EH (cell line): ENCODE results near the gene EXOC3.
"Not testable (repeated sequence)": the region's sequence is repeated elsewhere in the genome, so short reads cannot be mapped to it uniquely, and the experiment has no call there.

Source experiments
- DNase-seq: peaks from one replicate; pipeline ENCODE4 v3.0.0-alpha.2; 2015; ENCODE audit warnings: low read depth

EXOC3 gene

GRCh38 chr5:486597-486996 lies 43.6 kb downstream of the EXOC3 start:
- not testable (repeated sequence) for DNase-seq

- DNase-seq: no peak
These were observed 45.3 kb downstream of the EXOC3 start for GRCh38 chr5:488241-488640.

DNA sequence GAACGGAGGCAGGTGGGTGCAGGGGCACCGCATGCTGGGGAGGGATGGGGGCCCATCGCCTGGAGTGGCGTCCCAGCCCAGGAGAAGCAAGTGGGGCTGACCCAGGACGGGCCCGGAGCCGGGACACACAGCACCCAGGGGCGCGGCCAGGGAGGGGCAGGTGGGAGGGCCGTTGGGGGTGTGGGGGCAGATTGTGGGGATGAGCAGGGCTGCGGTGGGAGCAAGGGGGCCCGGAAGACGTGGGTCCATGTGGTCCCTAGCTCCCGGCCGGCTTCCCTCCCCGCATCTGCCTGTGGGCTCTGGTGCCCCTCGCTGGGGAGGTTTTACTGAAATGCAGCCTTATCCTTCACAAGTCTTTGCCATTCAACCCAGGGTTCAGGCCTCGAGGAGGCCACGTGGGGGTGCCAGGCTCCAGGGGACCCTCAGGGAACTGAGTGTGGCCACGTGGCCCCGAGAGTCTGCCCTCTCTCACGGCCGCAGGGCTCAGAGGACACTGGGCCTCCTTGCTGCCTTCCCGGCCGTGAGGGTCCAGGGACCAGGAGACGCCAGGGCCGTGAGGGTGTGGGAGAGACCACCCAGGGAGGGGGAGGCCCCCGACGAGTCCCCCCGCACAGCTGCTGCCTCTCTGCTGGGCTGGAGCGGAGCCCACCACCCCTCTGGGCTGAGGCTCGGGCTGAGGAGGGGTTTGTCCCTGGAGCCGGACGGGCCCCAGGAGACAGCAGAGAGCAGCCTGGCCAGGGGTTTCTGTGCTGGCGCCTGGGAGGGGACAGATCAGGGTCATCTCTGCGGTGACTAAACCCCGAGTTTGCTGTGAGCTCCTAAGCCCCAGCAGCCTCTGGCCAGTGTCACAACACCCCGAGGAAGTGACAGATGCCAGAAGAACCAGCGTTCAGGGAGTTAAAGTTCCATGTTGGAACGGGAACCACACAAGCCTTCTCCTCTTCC lies 46.0 kb downstream of the EXOC3 start:
- DNase-seq: no peak

GRCh38 chr5:489689-490080 lies 46.7 kb downstream of the EXOC3 start:
- DNase-seq: no peak

- no peak for DNase-seq
These were observed 47.4 kb downstream of the EXOC3 start for GRCh38 chr5:490116-491106.

DNA sequence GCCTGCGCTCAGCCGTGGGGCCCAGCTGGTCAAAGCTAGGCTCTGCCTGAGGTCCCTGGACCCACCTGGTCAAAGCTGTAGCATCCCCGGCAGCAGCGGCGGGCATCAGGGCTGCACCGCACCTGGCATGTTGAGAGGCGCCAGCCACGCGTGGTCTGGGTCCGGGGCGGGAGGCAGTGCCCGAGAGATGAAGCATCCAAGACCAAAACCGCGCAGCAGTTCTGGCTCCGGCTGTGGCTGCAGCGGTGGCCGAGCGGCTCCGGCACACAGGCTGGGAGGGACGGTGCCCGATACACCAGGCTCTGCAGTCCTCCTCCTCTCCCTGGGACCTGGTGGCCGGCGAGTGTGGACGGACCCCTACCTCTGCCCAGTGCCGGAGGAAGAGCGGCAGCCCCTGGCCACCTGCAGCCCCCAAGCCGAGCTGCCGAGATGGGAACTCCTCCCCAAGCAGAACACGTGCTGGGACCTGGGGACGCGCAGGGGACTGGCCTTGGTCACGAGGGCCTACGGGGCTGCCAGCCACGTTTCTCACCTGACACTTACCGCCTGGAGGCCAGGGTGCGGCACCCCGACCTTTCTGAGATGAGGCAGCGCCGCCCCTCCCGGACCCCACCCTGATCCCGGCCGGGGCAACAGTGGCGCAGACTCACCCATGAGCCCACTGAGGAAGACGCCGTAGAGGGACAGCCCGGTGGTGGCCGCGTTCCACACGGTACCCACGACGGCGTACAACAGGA lies 48.3 kb downstream of the EXOC3 start:
- DNase-seq: no peak

DNA sequence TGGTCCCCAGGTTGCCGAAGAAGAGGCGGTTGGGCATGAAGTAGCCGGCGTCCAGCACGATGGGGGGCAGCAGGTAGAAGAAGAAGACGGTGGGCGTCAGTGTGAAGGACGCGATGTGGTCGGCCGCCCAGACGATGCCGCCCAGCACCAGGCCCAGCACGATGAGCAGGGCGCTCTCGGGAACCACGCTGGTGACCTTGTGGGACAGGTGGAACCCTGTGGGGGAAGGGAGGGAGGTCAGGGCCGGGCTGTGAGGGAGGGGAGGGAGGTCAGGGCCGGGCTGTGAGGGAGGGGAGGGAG lies 48.8 kb downstream of the EXOC3 start:
- no peak for DNase-seq

DNA sequence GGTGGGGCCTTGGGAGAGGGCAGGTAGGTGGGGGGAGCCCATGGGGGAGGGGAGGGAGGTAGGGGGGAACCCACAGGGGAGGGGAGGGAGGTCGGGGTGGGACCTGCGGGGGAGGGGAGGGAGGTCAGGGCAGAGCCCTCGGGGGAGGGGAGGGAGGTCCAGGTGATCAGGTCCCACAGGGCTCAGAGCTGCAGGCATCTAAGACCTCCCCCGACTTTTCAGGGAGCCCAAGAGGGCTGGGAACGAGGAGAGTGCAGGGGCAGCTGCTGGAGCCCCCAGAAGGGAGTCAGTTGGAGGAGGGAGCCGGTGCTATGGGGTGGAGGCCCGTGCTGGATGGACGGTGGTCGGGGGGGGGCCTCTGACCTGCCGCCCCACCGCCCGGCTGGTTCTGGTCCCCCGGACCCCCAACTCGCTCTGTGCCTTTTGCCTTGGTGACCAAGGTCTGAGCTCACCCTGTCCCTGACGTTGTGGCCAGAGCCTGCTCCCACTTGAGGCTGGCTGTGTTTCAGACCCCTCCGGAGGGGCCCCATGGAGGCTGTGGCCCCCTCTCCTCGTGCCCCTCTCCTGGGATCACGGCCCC lies 49.4 kb downstream of the EXOC3 start:
- DNase-seq: no peak

- DNase-seq: no peak
These were observed 50.2 kb downstream of the EXOC3 start for GRCh38 chr5:493119-493701.

DNA sequence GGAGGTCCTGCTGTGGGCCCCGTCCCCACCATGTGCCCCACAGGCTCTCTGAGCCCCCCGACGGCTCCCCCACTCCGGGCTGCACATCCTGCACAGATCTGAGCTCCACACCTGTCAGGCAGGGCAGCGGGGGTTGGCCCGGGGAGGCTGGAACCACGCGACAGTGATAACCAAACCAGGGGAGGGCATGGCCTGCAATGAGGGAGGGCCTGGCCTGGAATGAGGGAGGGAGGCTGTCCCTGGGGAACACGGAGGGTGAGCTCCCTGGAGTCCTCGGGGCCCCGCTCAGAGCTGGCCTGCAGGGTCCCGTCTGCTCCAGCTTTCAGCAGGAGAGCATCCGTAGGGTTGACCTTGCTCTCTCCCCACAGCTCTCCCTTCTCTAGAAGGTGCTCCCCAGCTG lies 50.8 kb downstream of the EXOC3 start:
- no peak for DNase-seq

- DNase-seq: no peak
These were observed 51.8 kb downstream of the EXOC3 start for GRCh38 chr5:494667-495255.

- DNase-seq: no peak
These were observed 53.1 kb downstream of the EXOC3 start for GRCh38 chr5:496028-496427.

DNA sequence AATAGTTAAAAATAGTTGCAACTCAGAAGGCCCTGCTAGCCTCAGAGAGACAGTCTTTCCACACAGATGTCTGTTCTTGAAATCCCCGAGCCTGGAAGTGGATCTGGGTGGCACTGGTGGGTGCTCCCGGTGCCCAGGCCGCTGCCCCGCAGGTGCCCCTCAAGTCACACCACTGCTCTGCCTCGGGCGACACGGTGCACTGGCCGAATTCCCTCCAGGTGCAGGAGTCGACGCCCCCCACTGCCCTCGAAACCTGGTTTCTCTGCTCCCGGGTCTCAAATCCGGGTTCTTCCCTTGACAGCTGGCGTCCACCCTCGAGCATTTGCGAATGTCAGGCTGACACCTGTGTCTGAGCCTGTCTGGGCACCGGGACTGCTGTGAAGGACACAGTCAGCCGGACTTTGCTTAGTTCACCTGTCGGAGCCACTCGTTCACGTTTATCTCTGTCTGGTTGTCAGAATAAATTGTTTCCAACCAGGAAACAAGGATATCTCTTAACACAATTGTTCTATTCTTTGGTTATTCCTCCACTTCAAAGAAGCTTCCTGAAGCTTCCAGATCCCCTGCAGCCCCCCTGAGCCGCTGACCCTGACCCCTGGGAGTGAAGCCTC lies 54.2 kb downstream of the EXOC3 start:
- no peak for DNase-seq

GRCh38 chr5:497871-498509 lies 55.0 kb downstream of the EXOC3 start:
- DNase-seq: no peak

- DNase-seq: no peak
These were observed 56.5 kb downstream of the EXOC3 start for GRCh38 chr5:499233-500209.

DNA sequence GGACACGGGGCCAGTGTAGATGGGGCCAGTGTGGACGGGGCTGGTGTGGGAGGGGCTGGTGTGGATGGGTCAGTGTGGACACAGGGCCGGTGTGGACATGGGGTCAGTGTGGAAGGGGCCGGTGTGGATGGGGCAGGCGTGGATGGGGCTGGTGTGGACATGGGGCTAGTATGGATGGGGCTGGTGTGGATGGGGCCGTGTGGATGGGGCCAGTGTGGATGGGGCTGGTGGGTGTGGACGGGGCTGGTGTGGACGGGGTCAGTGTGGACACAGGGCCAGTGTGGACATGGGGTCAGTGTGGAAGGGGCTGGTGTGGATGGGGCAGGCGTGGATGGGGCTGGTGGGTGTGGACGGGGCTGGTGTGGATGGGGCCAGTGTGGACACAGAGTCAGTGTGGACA lies 57.5 kb downstream of the EXOC3 start:
- DNase-seq: no peak

DNA sequence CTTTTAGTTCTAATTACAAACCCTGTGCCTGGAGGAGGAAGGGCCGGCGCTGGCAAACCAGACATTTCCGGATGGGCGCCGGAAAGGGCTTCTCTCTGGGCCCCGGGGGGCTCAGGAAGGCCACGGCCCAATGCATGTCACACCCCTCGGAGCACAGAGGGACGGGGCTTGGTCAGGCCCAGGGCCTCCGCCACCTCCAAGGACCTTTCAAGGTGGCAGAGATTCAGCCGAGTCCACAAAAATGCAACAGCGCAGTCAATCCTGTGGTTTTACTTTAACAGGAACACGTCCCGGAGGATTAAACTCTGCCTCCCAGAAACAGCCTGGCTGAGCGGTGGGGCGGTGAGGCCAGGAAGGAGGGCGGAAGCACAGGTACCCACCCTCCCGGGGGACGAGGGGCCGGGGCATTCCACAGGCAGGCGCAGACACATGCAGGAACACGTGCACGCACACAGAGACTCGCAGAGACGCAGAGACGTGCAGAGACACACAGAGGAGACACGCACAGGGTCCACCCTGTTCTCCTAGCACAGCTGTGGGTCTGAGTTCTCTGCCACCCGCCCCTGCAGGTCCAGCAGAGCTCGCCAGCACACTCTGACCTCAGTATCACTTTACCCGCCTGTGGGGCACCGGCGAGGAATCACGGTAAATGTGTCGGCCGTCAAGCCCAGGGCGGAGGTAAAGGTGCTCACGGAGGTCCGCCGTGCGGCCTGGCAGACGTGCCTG lies 58.3 kb downstream of the EXOC3 start:
- DNase-seq: no peak

DNA sequence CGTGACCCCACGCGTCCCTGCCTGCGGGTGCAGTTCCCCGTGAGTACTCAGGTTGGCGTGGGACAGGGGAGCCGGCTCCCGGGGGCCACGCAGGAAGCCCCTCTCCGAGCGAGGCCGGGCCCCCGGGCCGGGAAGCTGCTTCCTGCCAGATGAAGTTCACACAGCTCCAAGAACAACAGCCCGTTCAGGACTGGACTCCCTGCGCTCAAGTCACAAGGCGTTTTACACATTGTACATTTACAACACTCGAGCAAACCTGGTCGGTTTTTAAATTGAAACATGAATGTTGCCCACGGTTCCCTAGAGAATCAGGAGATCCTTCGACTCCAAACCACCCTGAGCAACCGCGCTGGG lies 58.8 kb downstream of the EXOC3 start:
- no peak for DNase-seq
